ENCODE results near the gene EYA2. TPM values are rescaled to one million over a fixed set of nuclear protein-coding genes. Genes with fewer than 3 reads are reported as not detected.

Gene EYA2
- total RNA-seq, 1 donor from 2014 or later: 9.0 TPM

- peak overlapping the region; percentile 86 for H3K4me3 Mint-ChIP-seq
- peaks cover 36% of the 10 kb centered on the region for H3K27me3 Mint-ChIP-seq (ENCODE audit: low read depth)
- peak overlapping the region; percentile 47 for H3K27ac Mint-ChIP-seq
- H3K36me3 Mint-ChIP-seq: peaks cover 4% of the 10 kb centered on the region
- TF ChIP-seq, protein P1, sequence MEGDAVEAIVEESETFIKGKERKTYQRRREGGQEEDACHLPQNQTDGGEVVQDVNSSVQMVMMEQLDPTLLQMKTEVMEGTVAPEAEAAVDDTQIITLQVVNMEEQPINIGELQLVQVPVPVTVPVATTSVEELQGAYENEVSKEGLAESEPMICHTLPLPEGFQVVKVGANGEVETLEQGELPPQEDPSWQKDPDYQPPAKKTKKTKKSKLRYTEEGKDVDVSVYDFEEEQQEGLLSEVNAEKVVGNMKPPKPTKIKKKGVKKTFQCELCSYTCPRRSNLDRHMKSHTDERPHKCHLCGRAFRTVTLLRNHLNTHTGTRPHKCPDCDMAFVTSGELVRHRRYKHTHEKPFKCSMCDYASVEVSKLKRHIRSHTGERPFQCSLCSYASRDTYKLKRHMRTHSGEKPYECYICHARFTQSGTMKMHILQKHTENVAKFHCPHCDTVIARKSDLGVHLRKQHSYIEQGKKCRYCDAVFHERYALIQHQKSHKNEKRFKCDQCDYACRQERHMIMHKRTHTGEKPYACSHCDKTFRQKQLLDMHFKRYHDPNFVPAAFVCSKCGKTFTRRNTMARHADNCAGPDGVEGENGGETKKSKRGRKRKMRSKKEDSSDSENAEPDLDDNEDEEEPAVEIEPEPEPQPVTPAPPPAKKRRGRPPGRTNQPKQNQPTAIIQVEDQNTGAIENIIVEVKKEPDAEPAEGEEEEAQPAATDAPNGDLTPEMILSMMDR (IDR thresholded peaks at IDR 0.05; ENCODE audit: unreplicated experiment): no peak
- H3K4me1 Mint-ChIP-seq: peaks cover 44% of the 10 kb centered on the region
- DNase-seq (ENCODE audit: low spot score in 2 of 2, unreplicated experiment in 2 of 2): no peak
- H3K9me3 Mint-ChIP-seq: peaks cover 3% of the 10 kb centered on the region
Observed at GRCh38 chr20:46895906-46896242, 1.2 kb downstream of the EYA2 start.

GRCh38 chr20:46897328-46897880 is 2.8 kb downstream of the EYA2 start:
- H3K9me3 Mint-ChIP-seq: no peaks in the 10 kb centered on the region
- DNase-seq (ENCODE audit: low spot score in 2 of 2, unreplicated experiment in 2 of 2): no peak
- TF ChIP-seq, protein P1 (IDR thresholded peaks at IDR 0.05; ENCODE audit: unreplicated experiment): no peak
- H3K4me1 Mint-ChIP-seq: peaks cover 52% of the 10 kb centered on the region
- no peaks in the 10 kb centered on the region for H3K36me3 Mint-ChIP-seq
- no peak overlapping the region for H3K27ac Mint-ChIP-seq
- H3K27me3 Mint-ChIP-seq (ENCODE audit: low read depth): peaks cover 36% of the 10 kb centered on the region
- H3K4me3 Mint-ChIP-seq: peak overlapping the region; percentile 3

DNA sequence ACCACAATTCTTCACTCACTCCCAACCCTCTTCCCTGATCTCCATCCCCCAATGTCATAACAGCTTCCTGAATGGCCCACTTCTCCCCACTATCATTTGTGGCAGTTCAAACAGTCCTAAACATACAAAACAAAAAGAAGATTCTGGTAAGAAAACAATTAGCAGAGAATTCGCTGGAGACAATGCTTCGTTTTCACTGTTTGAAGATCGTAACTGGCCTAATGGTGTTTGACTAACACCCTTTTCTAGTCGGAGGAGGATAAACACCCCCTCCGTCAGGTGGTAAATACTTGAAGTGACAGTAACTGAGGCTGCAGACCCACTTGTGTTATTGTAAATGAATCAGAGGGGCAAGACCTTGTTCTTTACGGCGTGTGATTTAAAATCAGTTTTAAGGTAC is 3.8 kb downstream of the EYA2 start:
- TF ChIP-seq, protein P1 (IDR thresholded peaks at IDR 0.05; ENCODE audit: unreplicated experiment): no peak
- Mint-ChIP-seq H3K9me3 (no peaks in the 10 kb centered on the region), H3K36me3 (peaks cover 2% of the 10 kb centered on the region), H3K27ac (no peak overlapping the region), H3K4me1 (peaks cover 59% of the 10 kb centered on the region), H3K4me3 (no peak overlapping the region), H3K27me3 (ENCODE audit: low read depth) (peaks cover 36% of the 10 kb centered on the region)
- no peak for DNase-seq (ENCODE audit: low spot score in 2 of 2, unreplicated experiment in 2 of 2)

- Mint-ChIP-seq H3K36me3 (peaks cover 2% of the 10 kb centered on the region), H3K4me1 (peaks cover 56% of the 10 kb centered on the region), H3K9me3 (no peaks in the 10 kb centered on the region), H3K4me3 (peak overlapping the region; percentile 6), H3K27me3 (ENCODE audit: low read depth) (peaks cover 32% of the 10 kb centered on the region), H3K27ac (peak overlapping the region; percentile 33)
- TF ChIP-seq, protein P1 (IDR thresholded peaks at IDR 0.05; ENCODE audit: unreplicated experiment): no peak
- DNase-seq (ENCODE audit: low spot score in 2 of 2, unreplicated experiment in 2 of 2): no peak
Observed at GRCh38 chr20:46899621-46900020, 5.0 kb downstream of the EYA2 start.

GRCh38 chr20:46900086-46900485 is 5.4 kb downstream of the EYA2 start:
- Mint-ChIP-seq H3K4me1 (peaks cover 56% of the 10 kb centered on the region), H3K27me3 (ENCODE audit: low read depth) (peaks cover 32% of the 10 kb centered on the region), H3K27ac (no peak overlapping the region), H3K9me3 (no peaks in the 10 kb centered on the region), H3K36me3 (peaks cover 2% of the 10 kb centered on the region), H3K4me3 (no peak overlapping the region)
- TF ChIP-seq, protein P1 (IDR thresholded peaks at IDR 0.05; ENCODE audit: unreplicated experiment): no peak
- no peak for DNase-seq (ENCODE audit: low spot score in 2 of 2, unreplicated experiment in 2 of 2)

GRCh38 chr20:46900826-46901225 is 6.2 kb downstream of the EYA2 start:
- H3K9me3 Mint-ChIP-seq: no peaks in the 10 kb centered on the region

More at GRCh38 chr20:46900826-46901225, 6.2 kb downstream of the EYA2 start:
- H3K36me3 Mint-ChIP-seq: peaks cover 2% of the 10 kb centered on the region
- TF ChIP-seq, protein P1 (IDR thresholded peaks at IDR 0.05; ENCODE audit: unreplicated experiment): no peak
- H3K4me1 Mint-ChIP-seq: peaks cover 58% of the 10 kb centered on the region
- DNase-seq (ENCODE audit: low spot score in 2 of 2, unreplicated experiment in 2 of 2): no peak
- H3K27me3 Mint-ChIP-seq (ENCODE audit: low read depth): peaks cover 25% of the 10 kb centered on the region
- H3K4me3 Mint-ChIP-seq: no peak overlapping the region
- H3K27ac Mint-ChIP-seq: no peak overlapping the region
